ENCODE results near the gene UBE3C.

- TF ChIP-seq EP300 (IDR thresholded peaks at IDR 0.05; ENCODE audit: borderline replicate concordance) (no peak), REST (IDR thresholded peaks at IDR 0.05; ENCODE audit: low read depth) (no peak), YY1 (IDR thresholded peaks at IDR 0.05; ENCODE audit: low read depth) (no peak), RAD21 (IDR thresholded peaks at IDR 0.05; ENCODE audit: low read depth) (no peak), MAX (IDR thresholded peaks at IDR 0.05) (no peak), USF1 (IDR thresholded peaks at IDR 0.05) (no peak)
Measured at GRCh38 chr7:157281221-157281998, 142.7 kb downstream of the UBE3C start.

Measured in Ishikawa (cell line).